Measurements from ENCODE around the gene CDC25B. TPM values are rescaled to one million over a fixed set of nuclear protein-coding genes. Genes with fewer than 3 reads are reported as not detected.

The CDC25B gene
- total RNA-seq, 1 donor: 25.2 TPM

DNA sequence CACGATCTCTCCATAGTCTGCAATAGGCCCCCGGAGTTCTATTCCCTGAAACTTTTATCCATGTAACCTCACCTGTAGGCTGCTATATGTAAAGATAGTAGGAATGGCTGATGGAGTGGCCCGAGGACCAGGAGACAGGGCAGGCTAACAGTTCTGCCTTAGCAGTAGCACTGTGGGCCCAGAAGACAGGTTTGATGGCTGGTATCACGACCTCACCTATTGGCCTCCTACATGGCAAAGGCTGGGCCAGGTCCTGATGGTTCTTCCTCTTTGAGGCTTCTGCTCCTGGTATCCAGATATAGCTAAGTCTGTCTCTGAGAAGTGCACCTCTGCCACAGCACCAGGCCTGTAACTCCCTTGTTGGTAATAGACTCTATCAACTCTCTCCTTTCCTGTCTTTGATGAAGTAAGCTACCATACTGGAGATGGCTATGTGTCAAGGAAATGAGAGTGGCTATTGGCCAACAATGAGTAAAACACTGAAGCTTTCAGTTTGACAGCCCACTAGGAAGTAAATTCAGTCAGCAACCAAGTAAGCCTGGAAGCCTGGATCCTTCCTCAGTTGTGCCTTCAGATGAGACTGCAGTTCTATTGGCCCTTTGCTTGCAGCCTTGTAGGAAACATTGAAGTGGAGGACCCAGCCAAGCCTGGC, 20.5 kb upstream of the CDC25B start:
- Histone ChIP-seq H3K4me3 (ENCODE audit: low read length) (no peak overlapping the region), H3K9me3 (ENCODE audit: low read depth, low read length) (no peaks in the 10 kb centered on the region), H3K27me3 (ENCODE audit: insufficient read depth, low read length) (peaks cover 14% of the 10 kb centered on the region), H3K4me1 (ENCODE audit: insufficient read depth, low read length) (peaks cover 20% of the 10 kb centered on the region)

DNA sequence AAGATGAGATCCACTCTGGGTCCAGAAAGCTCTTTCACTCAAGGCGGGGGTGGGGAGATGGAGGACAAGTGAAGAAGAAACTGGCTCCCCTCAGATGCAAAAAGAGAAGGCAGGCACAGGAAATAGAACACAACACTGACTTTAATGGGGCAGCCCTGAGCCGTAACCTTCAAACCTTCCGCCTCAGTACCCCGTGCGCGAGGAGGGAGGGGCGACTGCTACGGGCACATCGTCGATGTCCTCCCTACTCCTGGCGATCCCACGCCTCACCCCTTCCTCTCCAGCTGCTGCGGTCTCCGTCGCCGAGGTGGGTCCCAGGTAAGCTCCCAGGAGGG, 18.8 kb upstream of the CDC25B start:
- no peaks in the 10 kb centered on the region for H3K9me3 ChIP-seq (ENCODE audit: low read depth, low read length)
- peaks cover 31% of the 10 kb centered on the region for H3K4me1 ChIP-seq (ENCODE audit: insufficient read depth, low read length)
- peak overlapping the region; percentile 34 for H3K4me3 ChIP-seq (ENCODE audit: low read length)
- peaks cover 14% of the 10 kb centered on the region for H3K27me3 ChIP-seq (ENCODE audit: insufficient read depth, low read length)

- Histone ChIP-seq H3K4me3 (ENCODE audit: low read length) (peak overlapping the region; percentile 34), H3K4me1 (ENCODE audit: insufficient read depth, low read length) (peaks cover 31% of the 10 kb centered on the region), H3K27me3 (ENCODE audit: insufficient read depth, low read length) (peaks cover 14% of the 10 kb centered on the region), H3K9me3 (ENCODE audit: low read depth, low read length) (no peaks in the 10 kb centered on the region)
These were observed 18.1 kb upstream of the CDC25B start for GRCh38 chr20:3777716-3778629.

DNA sequence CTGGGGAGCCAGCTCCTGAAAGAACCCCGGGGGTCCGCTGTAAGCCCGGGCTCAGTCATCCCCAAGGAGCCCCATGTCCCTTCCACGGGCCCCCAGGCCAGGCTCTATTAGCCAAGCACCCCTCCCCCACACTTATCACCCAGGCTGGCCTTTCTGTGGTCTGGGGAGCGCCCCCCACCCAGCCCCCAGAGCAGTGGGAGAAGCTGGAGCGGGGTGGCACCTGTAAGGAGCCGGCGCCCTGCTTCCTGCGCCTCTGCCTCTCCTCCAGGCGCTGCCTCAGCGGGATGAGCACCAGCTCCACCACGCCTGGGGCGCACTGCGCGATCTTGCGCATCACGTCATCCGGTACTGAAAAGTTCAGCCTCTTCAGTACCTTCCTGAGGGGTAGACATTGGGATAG, 17.1 kb upstream of the CDC25B start:
- H3K9me3 ChIP-seq (ENCODE audit: low read depth, low read length): no peaks in the 10 kb centered on the region
- no peak overlapping the region for H3K4me3 ChIP-seq (ENCODE audit: low read length)
- peaks cover 14% of the 10 kb centered on the region for H3K27me3 ChIP-seq (ENCODE audit: insufficient read depth, low read length)

GRCh38 chr20:3781153-3781910, 14.8 kb upstream of the CDC25B start, which contains the start of gene SPEF1:
Gene SPEF1 (minus strand): TSS chr20:3781448. CDS start chr20:3781287, 161 bp downstream.
- Histone ChIP-seq H3K4me3 (ENCODE audit: low read length) (no peak within 1 kb of the TSS), H3K9me3 (ENCODE audit: low read depth, low read length) (no peaks in the 10 kb centered on the region), H3K4me1 (ENCODE audit: insufficient read depth, low read length) (peaks cover 49% of the 10 kb centered on the region), H3K27me3 (ENCODE audit: insufficient read depth, low read length) (peaks cover 14% of the 10 kb centered on the region)

More for the DNA sequence above, 17.1 kb upstream of the CDC25B start:
- peaks cover 31% of the 10 kb centered on the region for H3K4me1 ChIP-seq (ENCODE audit: insufficient read depth, low read length)

GRCh38 chr20:3782597-3782996, 13.5 kb upstream of the CDC25B start:
- no peaks in the 10 kb centered on the region for H3K9me3 ChIP-seq (ENCODE audit: low read depth, low read length)
- H3K4me1 ChIP-seq (ENCODE audit: insufficient read depth, low read length): peaks cover 48% of the 10 kb centered on the region
- H3K4me3 ChIP-seq (ENCODE audit: low read length): no peak overlapping the region
- peaks cover 14% of the 10 kb centered on the region for H3K27me3 ChIP-seq (ENCODE audit: insufficient read depth, low read length)

GRCh38 chr20:3783068-3783489, 13.0 kb upstream of the CDC25B start:
- Histone ChIP-seq H3K4me1 (ENCODE audit: insufficient read depth, low read length) (peaks cover 45% of the 10 kb centered on the region), H3K4me3 (ENCODE audit: low read length) (no peak overlapping the region), H3K9me3 (ENCODE audit: low read depth, low read length) (no peaks in the 10 kb centered on the region), H3K27me3 (ENCODE audit: insufficient read depth, low read length) (peaks cover 14% of the 10 kb centered on the region)

- Histone ChIP-seq H3K4me1 (ENCODE audit: insufficient read depth, low read length) (peaks cover 40% of the 10 kb centered on the region), H3K9me3 (ENCODE audit: low read depth, low read length) (no peaks in the 10 kb centered on the region), H3K27me3 (ENCODE audit: insufficient read depth, low read length) (peaks cover 8% of the 10 kb centered on the region), H3K4me3 (ENCODE audit: low read length) (no peak overlapping the region)
These were observed 12.5 kb upstream of the CDC25B start for GRCh38 chr20:3783511-3784195.

GRCh38 chr20:3784216-3784853, 11.8 kb upstream of the CDC25B start:
- H3K9me3 ChIP-seq (ENCODE audit: low read depth, low read length): no peaks in the 10 kb centered on the region
- peaks cover 44% of the 10 kb centered on the region for H3K4me1 ChIP-seq (ENCODE audit: insufficient read depth, low read length)
- H3K27me3 ChIP-seq (ENCODE audit: insufficient read depth, low read length): peaks cover 1% of the 10 kb centered on the region
- no peak overlapping the region for H3K4me3 ChIP-seq (ENCODE audit: low read length)

GRCh38 chr20:3784863-3785239, 11.3 kb upstream of the CDC25B start:
- Histone ChIP-seq H3K4me3 (ENCODE audit: low read length) (no peak overlapping the region), H3K4me1 (ENCODE audit: insufficient read depth, low read length) (peaks cover 44% of the 10 kb centered on the region), H3K27me3 (ENCODE audit: insufficient read depth, low read length) (no peaks in the 10 kb centered on the region), H3K9me3 (ENCODE audit: low read depth, low read length) (no peaks in the 10 kb centered on the region)

DNA sequence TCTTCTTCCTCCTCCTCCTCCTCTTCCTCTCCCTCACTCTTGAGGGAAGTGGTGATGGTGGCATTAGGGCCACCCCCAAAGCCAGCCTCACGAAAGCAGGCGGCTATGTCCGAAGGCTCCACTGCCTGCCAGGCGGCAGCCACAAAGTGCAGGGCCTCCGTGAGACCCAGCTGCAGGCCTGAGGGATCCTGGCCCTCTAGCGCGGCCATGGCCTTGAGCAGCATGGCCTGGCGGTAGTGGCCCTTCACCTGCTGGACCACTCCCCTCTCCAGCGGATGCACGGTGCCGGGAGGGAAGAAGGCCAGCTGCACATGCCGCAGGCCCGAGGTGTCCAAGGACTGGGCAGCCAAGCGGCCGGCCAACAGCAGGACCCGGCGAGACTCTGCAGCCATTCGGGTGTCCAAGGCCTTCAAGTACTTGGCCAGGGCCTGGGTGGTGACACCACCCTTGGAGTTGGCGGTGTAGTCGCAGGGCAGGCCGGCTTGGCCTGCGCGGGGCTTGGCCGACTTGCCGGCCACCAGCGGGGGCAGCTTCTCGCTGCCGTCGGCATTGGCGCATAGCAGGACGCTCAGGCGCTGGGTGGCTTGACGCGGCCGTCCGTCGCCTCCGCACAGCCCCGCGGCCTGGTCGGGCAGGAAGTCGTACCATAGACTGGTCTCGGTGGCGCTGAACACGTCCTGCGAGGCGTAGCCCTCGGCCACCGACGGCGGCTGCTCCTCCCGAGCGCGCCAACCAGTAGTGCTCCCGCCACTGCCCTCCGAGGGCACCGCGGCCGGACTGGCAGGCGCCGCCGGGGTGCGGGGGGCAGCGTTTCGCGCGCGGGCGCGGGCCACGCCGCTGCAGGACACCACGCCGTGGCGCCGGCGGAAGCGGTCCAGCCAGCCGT, 10.6 kb upstream of the CDC25B start:
- Histone ChIP-seq H3K9me3 (ENCODE audit: low read depth, low read length) (no peaks in the 10 kb centered on the region), H3K4me1 (ENCODE audit: insufficient read depth, low read length) (peaks cover 44% of the 10 kb centered on the region), H3K27me3 (ENCODE audit: insufficient read depth, low read length) (no peaks in the 10 kb centered on the region), H3K4me3 (ENCODE audit: low read length) (peak overlapping the region; percentile 38)

GRCh38 chr20:3786126-3786484, 10.0 kb upstream of the CDC25B start:
- Histone ChIP-seq H3K4me3 (ENCODE audit: low read length) (peak overlapping the region; percentile 38), H3K4me1 (ENCODE audit: insufficient read depth, low read length) (peaks cover 38% of the 10 kb centered on the region), H3K27me3 (ENCODE audit: insufficient read depth, low read length) (no peaks in the 10 kb centered on the region)

GRCh38 chr20:3786665-3787323, 9.3 kb upstream of the CDC25B start, which contains the start of gene CENPB:
Gene CENPB (minus strand): TSS chr20:3786740. CDS start chr20:3786483, 257 bp downstream.
- H3K4me3 ChIP-seq (ENCODE audit: low read length): peak within 1 kb of the TSS; percentile 38
- H3K27me3 ChIP-seq (ENCODE audit: insufficient read depth, low read length): no peaks in the 10 kb centered on the region
- H3K4me1 ChIP-seq (ENCODE audit: insufficient read depth, low read length): peaks cover 33% of the 10 kb centered on the region
- no peaks in the 10 kb centered on the region for H3K9me3 ChIP-seq (ENCODE audit: low read depth, low read length)

More at GRCh38 chr20:3786126-3786484, 10.0 kb upstream of the CDC25B start:
- no peaks in the 10 kb centered on the region for H3K9me3 ChIP-seq (ENCODE audit: low read depth, low read length)
